HG02610 (cell line): Measurements from ENCODE around the gene MEP1A.
"Not testable (repeated sequence)": the region's sequence is repeated elsewhere in the genome, so short reads cannot be mapped to it uniquely, and the experiment has no call there.

Source experiments
- ATAC-seq: cut with Tn5 transposase; IDR thresholded peaks from one replicate; pipeline ENCODE4 v1.9.1; 2021; ENCODE audit warnings: mild to moderate bottlenecking, moderate library complexity; ENCODE audit not compliant: unreplicated experiment

MEP1A gene

DNA sequence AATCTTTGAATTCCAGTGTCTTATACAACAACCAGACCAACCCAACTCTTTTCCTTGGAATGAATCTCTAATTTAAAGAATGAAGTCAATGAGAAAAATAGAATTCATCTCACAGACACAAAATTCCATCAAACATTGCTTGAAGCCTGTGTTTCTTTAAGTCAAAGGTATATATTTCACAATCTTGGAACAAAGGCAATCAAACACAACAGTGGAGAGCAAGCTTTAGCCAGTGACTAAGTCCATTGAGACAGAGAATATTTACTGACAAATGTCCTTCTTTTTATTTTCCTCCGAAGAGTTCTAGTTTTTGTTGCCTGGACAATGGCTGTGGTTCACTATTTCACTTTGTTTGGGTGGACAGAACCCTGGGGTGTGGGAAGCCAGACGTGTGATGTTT, 35.8 kb downstream of the MEP1A start:
- no peak for ATAC-seq

DNA sequence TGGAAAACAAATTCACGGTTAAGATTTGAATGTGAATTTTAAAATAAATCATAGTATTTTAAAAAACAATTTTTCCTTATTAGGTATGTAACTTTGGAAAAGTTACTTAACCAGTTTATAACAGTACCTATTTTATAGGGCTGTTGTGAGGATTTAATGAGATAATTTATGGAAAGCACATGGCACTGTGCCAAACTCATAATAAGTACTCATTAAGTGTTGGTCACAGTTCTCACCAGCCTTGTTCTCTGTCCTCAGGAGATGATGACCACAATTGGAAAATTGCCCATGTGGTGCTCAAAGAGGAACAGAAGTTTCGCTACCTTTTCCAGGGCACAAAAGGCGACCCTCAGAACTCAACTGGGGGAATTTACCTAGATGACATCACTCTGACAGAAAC, 39.6 kb downstream of the MEP1A start:
- ATAC-seq = no peak

DNA sequence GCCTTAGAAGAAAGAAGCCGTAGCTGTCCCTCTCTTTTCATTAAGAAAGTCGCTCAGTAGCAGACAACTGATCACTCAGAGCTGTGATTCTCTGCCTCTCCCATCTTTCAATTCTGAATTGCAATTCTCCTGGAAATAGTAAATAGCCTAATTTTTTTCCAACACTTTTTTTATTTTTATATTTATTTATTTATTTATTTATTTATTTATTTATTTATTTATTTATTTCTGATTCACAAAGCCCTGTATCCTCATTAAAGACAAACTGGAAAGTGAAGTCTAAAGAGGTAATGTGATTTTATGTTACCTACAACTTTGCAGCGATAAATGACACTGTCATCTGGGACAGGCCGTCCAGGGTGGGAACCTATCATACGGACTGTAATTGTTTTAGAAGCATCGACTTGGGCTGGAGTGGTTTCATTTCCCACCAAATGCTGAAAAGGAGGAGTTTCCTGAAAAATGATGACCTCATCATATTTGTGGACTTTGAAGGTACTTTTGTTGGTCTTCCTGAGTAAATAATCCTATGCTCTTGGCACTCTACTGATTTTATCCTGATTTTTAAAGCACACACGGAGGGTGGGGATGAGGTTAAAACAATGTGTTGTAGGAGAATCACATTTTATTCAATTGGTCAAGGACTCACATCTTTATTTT, 41.2 kb downstream of the MEP1A start:
- not testable (repeated sequence) for ATAC-seq

DNA sequence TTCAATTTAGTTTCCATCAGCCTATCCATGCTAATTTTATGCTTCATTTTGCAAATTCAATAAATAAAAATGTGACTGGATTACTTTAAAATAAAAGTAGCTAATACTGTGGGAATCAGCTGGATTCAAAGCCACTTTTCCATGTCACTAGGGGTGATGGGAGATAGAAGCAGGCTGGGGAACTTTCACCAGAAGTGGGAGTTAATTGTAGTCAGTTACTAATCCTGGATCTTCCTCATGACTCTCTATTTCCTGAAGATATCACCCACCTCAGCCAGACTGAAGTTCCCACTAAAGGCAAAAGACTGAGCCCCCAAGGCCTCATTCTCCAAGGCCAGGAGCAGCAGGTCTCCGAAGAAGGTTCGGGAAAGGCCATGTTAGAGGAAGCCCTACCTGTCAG, 41.8 kb downstream of the MEP1A start:
- ATAC-seq = not testable (repeated sequence)

DNA sequence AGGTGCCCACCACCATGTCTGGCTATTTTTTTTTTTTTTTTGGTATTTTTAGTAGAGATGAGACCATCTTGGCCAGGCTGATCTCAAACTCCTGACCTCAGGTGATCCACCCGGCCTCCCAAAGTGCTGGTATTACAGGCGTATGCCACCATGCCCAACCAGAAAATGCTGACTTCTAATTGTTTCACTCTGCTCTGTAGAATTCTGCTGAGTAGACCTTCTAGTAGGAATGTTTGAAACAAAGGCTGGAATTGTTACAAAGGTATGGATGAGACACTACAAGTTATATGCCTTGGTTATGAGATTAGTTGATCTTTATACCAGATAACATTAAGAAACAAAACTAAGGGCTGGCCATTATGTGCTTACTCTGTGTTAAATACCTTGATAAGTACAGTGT, 44.8 kb downstream of the MEP1A start:
- no peak for ATAC-seq

DNA sequence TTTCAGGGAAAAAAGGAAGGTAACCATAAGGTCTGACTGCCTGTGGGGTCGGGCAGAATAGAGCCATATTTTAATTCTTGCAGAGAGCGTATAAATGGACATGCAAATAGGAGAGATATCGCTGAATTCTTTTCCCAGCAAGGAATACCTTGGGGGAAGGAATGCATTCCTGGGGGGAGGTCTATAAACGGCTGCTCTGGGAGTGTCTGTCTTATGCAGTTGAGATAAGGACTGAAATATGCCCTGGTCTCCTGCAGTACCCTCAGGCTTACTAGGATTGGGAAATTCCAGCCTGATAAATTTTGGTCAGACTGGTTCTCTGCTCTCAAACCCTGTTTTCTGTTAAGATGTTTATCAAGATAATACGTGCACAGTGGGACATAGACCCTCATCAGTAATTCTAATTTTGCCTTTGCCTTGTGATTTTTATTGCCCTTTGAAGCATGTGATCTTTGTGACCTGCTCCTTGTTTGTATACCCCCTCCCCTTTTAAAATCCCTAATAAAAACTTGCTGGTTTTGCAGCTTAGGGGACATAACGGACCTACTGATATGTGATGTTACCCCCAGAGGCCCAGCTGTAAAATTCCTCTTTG, 49.2 kb downstream of the MEP1A start:
- not testable (repeated sequence) for ATAC-seq

DNA sequence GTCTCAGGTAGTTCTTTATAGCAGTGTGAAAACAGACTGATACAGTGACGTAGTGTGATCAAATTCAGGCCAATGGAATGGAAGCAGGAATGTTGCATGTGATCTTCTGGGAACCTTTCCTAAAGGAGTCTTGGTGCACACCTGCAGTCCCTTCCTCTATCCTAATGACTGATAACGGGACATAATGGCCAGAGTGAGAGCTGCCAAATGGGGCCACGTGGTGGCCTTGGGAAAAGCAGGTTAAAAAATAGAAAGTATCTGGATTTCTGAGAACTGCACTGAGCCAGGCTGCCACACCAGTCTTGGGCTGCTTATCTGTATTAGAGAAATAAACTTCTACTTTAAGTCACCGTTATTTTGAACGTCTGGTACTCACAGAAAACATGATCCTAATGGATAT, 51.9 kb downstream of the MEP1A start:
- ATAC-seq = no peak

DNA sequence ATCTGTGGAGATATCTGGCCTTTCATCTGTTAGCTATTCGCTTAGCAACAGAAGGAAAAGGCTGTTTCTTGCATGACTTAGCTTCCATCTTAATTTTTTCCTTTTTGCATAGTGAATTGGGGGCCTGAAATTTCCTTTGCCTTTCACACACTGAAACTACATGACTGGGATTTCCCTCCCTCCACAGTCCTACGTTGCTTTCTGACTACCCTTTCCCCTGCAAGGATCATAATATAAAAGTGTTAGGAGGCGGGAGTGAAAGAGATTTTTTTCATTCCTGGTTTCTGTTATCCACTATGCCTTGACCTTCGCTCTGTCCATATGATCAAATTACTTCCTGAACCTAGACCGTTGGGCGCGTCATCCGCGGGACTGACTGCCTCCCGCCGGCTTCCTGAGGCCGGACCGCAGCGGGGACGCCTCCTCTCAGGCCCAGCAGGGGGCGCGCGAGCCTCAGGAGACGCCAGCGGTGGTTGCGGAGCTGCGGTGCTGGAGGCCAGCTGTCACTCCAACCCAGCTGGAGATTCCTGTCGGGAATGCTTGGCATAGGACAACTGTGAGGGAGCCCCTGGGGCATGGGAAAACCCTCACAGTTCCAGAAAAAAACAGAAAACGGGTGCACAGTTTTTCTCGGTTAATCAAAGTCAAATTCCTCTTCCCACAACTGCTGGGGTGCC, 55.6 kb downstream of the MEP1A start:
- peak; percentile 74 for ATAC-seq

DNA sequence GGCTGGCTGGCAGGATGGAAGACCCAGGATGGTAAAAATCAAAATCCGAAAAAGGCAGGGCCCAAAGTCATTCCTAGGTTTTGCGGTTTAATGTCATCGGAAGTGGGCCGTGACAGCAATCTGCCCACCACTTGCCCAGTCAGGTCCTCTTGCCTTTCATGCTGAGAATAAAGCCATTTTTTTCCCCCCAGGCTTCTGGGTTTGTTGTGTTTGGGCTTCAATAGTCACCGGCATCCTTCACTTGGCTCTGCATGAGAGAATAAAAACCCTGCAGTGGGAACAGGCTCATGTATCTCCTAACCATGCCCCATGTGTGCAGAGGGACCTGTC, 56.1 kb downstream of the MEP1A start:
- ATAC-seq = no peak

DNA sequence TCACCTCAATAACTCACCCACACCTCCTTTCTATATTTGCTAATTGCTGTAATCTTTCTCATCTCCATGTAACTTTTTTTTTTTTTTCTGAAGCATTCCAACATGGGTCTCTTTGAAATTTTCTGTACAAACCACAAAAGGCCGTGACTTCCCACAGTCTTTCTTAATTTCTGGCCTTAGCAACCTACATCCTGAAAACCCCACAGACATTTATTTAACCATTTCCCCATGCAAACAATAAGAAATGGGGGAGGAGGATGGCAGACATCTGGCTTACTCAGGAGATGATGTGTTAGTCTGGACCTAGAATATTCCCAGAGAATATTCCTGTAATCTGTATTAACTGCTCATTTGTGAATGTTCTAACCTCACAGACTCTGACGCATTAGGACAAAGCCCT, 57.6 kb downstream of the MEP1A start:
- no peak for ATAC-seq

DNA sequence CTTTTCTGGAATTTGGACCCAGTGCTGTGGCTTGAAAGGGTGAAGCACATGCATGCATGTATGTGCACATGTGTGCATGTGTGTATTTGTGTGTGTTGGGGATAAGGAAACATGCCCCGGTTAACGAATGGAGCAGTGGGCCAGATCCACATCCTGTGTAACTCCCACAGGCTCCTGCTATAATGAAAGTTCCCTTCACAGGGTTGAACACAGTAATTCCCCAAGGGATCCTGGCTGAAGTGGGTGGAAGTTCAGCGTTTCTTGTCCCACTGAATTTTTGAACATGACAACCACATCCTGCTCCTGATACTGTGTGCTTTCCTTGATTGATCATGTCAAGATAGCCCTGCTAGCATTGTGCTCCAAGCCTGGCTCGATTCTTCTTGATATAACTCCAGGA, 58.4 kb downstream of the MEP1A start:
- not testable (repeated sequence) for ATAC-seq

DNA sequence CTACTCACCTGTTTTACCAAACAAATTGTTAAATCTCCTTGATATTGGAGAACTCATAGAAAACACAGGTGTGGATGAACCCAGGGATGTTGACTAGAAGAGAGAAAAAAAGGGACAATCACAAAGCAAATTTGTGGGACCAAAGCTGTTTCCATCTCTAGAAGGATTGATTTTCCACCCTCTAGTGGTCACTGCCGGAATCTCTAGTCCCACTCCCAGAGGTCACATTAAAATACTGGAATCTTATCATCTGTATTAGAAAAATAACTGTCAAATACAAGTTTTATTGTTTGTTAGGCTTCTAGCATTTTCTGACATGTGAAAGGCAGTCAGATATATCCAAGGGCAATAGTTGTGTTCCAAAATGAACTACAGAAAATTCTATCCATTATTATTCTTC, 62.8 kb downstream of the MEP1A start:
- ATAC-seq = not testable (repeated sequence)

DNA sequence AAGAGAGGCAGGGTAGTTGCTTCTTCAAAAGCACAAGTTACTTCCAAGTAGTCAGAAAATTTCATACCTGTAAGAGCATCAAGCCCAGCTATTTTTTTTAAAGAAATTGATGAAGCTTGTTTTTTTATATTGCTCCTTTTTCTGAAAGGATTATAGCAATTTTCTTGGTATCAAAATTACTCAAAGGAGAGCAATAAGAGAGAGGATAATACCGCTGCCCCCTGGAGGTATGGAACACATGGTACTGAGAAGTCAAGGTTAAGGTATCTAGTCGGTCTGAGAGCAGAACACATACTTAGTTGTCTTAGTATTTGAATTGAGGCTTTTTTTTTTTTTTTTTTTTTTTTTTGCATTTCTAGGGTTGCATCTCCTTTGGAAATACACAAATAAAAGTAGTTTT, 69.2 kb downstream of the MEP1A start:
- ATAC-seq = no peak

DNA sequence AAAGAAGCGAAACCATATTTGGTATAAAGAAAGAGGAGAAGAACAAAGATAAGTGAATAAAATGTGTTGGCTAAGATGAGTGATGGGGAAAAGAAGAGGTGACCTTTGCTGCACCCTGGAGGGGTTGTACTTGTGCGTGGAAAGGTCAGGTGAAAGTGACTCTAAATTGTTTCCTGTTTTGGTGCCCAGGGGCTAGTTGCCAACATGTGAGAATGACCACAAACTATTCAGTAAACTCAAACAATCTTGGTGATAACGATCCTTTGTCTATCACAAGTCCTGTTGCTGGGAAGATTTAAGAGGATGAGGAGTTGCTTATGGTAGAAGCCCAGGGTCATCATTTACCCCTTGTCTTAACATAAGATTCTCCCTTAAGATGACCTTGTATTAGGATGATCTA, 70.6 kb downstream of the MEP1A start:
- ATAC-seq = no peak

DNA sequence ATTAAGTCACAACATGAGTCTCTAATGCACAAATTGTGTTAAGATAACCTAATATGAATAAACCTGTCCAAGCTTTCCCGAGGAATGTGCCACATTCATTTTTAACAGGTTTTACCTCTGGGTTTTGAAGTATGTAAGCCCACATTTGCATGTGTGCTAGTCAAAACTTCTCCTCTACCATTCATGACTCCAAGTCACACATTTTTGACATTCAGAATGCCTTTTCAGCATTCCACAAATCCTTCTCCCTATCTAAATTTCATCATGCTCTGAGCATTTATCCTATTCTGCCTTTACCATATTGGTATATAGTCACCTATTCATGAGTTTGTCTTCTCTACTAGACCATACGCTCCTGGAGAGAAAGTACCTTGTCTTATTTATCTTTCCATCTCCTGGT, 72.0 kb downstream of the MEP1A start:
- no peak for ATAC-seq

DNA sequence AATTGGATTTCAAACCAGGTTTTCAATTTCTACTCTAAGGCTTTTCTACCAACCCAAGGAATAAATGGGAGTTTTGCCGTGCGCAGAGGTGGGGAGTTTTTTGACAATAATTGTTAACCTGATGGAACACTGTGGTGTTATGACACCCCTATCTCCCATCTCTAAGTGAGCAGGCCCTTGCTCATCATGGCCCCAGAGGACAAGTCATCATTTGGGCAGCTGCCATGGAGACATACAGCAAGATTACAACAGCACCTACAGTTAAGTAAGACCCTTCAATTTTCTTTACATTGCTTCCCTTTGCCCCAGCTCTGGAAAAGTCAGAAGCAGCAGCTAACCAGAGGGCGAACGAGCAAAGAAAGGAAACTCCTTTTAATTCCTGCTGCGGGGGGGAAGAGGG, 74.2 kb downstream of the MEP1A start:
- ATAC-seq = no peak

DNA sequence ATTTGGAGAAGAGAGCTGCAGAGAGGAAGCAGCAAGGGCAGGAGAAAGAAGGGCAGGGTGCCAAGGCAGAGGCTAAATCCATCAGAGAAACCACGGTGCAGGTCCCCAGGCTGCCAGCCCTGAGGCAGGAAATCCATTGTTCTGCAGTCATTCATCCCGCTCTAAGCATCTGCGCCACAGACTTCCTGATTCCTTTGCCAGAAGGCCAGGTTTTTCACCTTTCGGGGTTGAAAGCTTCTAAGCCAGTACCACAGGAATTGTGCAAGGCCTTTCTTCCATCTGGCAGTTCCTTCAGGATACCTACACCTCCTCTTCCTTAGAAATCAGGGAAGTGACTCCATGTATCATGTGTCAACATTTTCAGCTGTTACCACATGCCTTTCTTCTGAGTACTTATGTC, 82.9 kb downstream of the MEP1A start:
- ATAC-seq = no peak

DNA sequence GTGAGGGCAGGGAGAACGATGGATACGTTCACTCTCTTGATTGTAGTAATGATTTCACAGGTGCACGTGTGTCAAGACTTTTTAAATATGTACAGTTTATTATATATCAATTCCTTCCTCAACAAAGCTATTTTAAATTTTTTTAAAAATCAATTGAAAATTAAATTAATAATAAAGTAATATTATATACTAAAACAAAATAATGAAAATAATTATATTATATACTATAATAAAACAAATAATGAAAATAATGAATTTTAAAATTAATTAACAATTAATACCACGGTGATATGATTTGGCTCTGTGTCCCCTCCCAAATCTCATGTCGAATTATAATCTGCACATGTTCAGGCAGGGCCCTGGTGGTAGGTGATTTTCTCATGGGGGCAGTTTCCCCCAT, 85.8 kb downstream of the MEP1A start:
- no peak for ATAC-seq

DNA sequence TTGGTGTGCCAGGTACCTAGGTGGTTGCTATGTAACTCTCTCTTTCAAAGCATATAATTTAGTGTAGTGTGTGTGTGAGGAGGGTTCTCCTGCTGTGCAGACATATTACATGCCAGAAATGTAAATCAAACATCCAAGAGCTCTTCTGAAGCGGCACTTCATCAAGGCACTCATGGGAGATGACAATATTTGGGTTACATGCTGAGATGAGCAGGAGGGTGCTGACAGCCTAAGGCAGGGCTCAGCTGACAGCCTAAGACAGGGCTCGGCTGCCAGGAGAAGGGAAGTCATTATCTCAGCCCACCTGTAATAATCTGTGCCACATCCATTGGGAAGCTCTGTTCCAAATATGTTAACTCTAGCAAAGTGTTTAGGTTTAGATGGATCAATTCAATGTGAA, 89.5 kb downstream of the MEP1A start:
- no peak for ATAC-seq

DNA sequence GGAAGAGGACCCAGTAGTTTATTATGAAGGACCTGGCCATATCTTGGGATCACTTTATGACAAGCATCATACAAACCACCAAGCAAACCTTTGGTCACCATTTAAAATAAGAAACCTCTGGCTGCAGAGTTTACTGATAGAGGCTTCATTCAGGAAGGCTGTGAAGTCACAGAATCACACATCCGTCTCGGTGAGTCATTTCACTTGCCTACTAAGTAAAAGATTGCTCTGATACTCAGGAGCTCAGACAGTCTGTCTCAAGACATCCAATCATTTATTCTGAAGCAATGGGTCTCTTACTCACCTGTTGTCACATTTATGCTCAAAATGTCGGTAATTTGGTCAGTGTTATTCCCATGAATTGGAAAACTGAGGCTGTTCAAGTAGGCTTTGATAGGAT, 94.8 kb downstream of the MEP1A start:
- ATAC-seq = no peak

DNA sequence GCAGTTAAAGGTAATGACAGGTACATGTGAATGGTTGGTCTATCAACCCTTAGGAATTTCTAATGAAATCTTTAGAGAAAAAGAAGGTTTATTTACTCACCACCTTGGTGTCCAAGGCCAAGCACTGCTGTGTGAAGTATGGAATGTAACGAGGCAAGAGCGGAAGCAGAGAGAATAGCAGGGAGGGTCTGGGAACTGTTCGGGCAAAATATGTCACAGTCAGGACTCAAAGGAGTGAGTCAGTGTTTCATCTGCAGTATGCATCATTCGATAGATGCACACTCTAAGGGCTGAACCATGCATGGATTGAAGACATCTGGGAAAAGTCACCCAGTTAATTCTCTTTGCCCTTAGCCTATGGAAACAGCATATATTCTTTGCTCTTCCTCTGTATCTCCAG, 95.4 kb downstream of the MEP1A start:
- no peak for ATAC-seq
